ENCODE results near the gene USP22.

The USP22 gene

DNA sequence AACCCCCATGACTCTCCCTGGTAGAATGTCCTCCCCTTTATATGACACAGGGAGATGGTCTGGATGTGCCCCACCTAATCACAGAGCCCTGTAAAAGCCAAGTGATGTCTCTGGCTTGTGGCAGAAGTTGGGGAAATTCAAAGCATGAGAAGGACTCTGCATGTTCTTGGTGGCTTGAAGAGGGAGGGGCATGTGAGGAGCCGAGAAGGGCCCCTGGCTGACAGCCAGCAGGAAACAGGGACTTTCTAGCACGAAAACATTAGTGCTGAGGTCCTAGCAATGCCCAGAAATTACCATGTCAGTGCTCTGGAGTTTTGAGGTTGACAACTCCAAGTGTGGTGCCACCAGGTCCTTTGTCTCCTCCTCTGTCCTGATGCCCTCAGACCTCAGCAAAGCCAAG, 75.9 kb downstream of the USP22 start:
- no peak overlapping the region for H4K91ac ChIP-seq (ENCODE audit: low read depth, low read length)
- H3K79me1 ChIP-seq (ENCODE audit: low read length) = no peaks in the 10 kb centered on the region
- no peaks in the 10 kb centered on the region for H3K9me3 ChIP-seq (ENCODE audit: insufficient read depth, low read depth, low read length)
- H3K27ac ChIP-seq (ENCODE audit: low read depth, low read length) = no peak overlapping the region
- H3K18ac ChIP-seq (ENCODE audit: low read length) = no peak overlapping the region
- H2BK12ac ChIP-seq (ENCODE audit: low read length) = no peak overlapping the region
- no peaks in the 10 kb centered on the region for H3K36me3 ChIP-seq (ENCODE audit: control insufficient read depth in 1 of 2, insufficient read depth in 2 of 2, low read length in 2 of 2)
- DNase-seq = no peak
- no peak overlapping the region for H2BK120ac ChIP-seq (ENCODE audit: insufficient read depth, low read length, poor library complexity)
- H3K4me3 ChIP-seq (ENCODE audit: low read depth, low read length) = no peak overlapping the region
- no peak overlapping the region for H2AFZ ChIP-seq (ENCODE audit: insufficient read depth, low read length, poor library complexity)
- H3K14ac ChIP-seq (ENCODE audit: low read length) = no peak overlapping the region
- H4K8ac ChIP-seq (ENCODE audit: low read depth, low read length) = no peak overlapping the region
- peaks cover 0 to 1% of the 10 kb centered on the region in 2 experiments for H3K4me1 ChIP-seq (ENCODE audit: control insufficient read depth in 1 of 2, insufficient read depth in 2 of 2, low read length in 2 of 2)
- no peak overlapping the region for H3K23ac ChIP-seq (ENCODE audit: low read length)
- H3K79me2 ChIP-seq (ENCODE audit: control insufficient read depth, insufficient read depth, low read length, poor library complexity) = no peaks in the 10 kb centered on the region
- H3K4ac ChIP-seq (ENCODE audit: low read depth, low read length) = no peak overlapping the region
- WGBS (ENCODE audit: extremely low coverage, insufficient coverage, insufficient read length) = no CpG with 5 or more reads among the region's 2 CpGs
- H2BK5ac ChIP-seq (ENCODE audit: low read depth, low read length, poor library complexity) = no peak overlapping the region
- H4K12ac ChIP-seq (ENCODE audit: low read depth, low read length) = no peak overlapping the region
- H3K4me2 ChIP-seq (ENCODE audit: low read length) = no peak overlapping the region
- H2AK5ac ChIP-seq (ENCODE audit: low read length) = no peak overlapping the region
- H3K9ac ChIP-seq (ENCODE audit: low read length) = no peak overlapping the region
- H3K27me3 ChIP-seq (ENCODE audit: insufficient read depth, low read length) = no peaks in the 10 kb centered on the region

DNA sequence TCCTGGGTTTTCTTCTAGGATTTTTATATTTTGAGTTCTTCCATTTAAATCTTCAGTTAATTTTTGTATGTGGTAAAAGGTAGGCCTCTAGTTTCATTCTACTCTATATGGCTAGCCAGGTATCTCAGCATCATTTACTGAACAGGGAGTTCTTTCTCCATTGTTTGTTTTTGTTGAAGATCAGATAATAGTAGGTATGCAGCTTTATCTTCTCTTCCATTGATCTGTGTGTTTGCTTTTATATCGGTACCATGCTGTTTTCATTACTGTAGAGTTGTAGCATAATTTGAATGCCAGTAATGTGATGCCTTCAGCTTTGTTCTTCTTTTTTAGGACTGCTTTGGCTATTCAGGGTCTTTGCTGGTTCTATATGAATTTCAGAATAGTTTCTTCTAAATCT, 77.3 kb downstream of the USP22 start:
- Histone ChIP-seq H2AK5ac (ENCODE audit: low read length) (no peak overlapping the region), H2BK5ac (ENCODE audit: low read depth, low read length, poor library complexity) (no peak overlapping the region), H3K18ac (ENCODE audit: low read length) (no peak overlapping the region), H2BK120ac (ENCODE audit: insufficient read depth, low read length, poor library complexity) (no peak overlapping the region), H3K79me2 (ENCODE audit: control insufficient read depth, insufficient read depth, low read length, poor library complexity) (peaks cover 2% of the 10 kb centered on the region), H3K9me3 (ENCODE audit: insufficient read depth, low read depth, low read length) (no peaks in the 10 kb centered on the region), H3K27ac (ENCODE audit: low read depth, low read length) (no peak overlapping the region), H4K8ac (ENCODE audit: low read depth, low read length) (no peak overlapping the region), H2AFZ (ENCODE audit: insufficient read depth, low read length, poor library complexity) (no peak overlapping the region), H3K9ac (ENCODE audit: low read length) (no peak overlapping the region), H3K23ac (ENCODE audit: low read length) (no peak overlapping the region), H3K4me1 (ENCODE audit: control insufficient read depth in 1 of 2, insufficient read depth in 2 of 2, low read length in 2 of 2) (peaks cover 0 to 5% of the 10 kb centered on the region in 2 experiments), H3K27me3 (ENCODE audit: insufficient read depth, low read length) (no peaks in the 10 kb centered on the region), H4K91ac (ENCODE audit: low read depth, low read length) (no peak overlapping the region), H2BK12ac (ENCODE audit: low read length) (no peak overlapping the region), H4K12ac (ENCODE audit: low read depth, low read length) (no peak overlapping the region), H3K14ac (ENCODE audit: low read length) (no peak overlapping the region), H3K4me2 (ENCODE audit: low read length) (no peak overlapping the region), H3K4me3 (ENCODE audit: low read depth, low read length) (no peak overlapping the region), H3K79me1 (ENCODE audit: low read length) (no peaks in the 10 kb centered on the region), H3K4ac (ENCODE audit: low read depth, low read length) (no peak overlapping the region), H3K36me3 (ENCODE audit: control insufficient read depth in 1 of 2, insufficient read depth in 2 of 2, low read length in 2 of 2) (peaks cover 0 to 2% of the 10 kb centered on the region in 2 experiments)
- DNase-seq = no peak
- no CpG with 5 or more reads among the region's 1 CpG for WGBS (ENCODE audit: extremely low coverage, insufficient coverage, insufficient read length)

DNA sequence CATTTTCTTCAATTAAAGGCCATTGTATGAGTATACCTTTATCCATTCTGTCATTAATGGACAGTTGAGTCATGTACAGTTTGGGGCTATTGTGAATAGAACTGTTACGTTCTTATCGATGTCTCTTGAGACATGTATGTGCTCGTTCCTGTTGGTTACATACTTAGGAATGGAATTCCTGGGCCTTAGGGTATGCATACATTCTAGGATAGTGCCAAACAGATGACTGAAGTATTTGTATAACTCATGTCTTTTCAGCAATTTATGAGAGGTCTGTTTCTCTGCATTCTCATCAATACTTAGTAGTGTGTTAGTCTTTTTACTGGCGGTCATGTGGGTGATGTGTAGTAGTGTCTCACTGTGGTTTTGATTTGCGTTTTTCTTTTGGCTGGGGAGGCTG, 81.2 kb downstream of the USP22 start:
- WGBS (ENCODE audit: extremely low coverage, insufficient coverage, insufficient read length) = no CpG with 5 or more reads among the region's 5 CpGs
- no peak overlapping the region for H2AK5ac ChIP-seq (ENCODE audit: low read length)
- H2AFZ ChIP-seq (ENCODE audit: insufficient read depth, low read length, poor library complexity) = no peak overlapping the region
- no peak overlapping the region for H3K4ac ChIP-seq (ENCODE audit: low read depth, low read length)
- no peak overlapping the region for H2BK120ac ChIP-seq (ENCODE audit: insufficient read depth, low read length, poor library complexity)
- no peak overlapping the region for H3K4me3 ChIP-seq (ENCODE audit: low read depth, low read length)
- H3K27me3 ChIP-seq (ENCODE audit: insufficient read depth, low read length) = no peaks in the 10 kb centered on the region
- H2BK5ac ChIP-seq (ENCODE audit: low read depth, low read length, poor library complexity) = no peak overlapping the region
- no peak overlapping the region for H4K91ac ChIP-seq (ENCODE audit: low read depth, low read length)
- no peak overlapping the region for H3K18ac ChIP-seq (ENCODE audit: low read length)
- H3K4me2 ChIP-seq (ENCODE audit: low read length) = no peak overlapping the region
- no peaks in the 10 kb centered on the region for H3K79me1 ChIP-seq (ENCODE audit: low read length)
- H3K14ac ChIP-seq (ENCODE audit: low read length) = no peak overlapping the region
- no peak overlapping the region for H3K9ac ChIP-seq (ENCODE audit: low read length)
- peaks cover 2 to 3% of the 10 kb centered on the region in 2 experiments for H3K36me3 ChIP-seq (ENCODE audit: control insufficient read depth in 1 of 2, insufficient read depth in 2 of 2, low read length in 2 of 2)
- peaks cover 0 to 5% of the 10 kb centered on the region in 2 experiments for H3K4me1 ChIP-seq (ENCODE audit: control insufficient read depth in 1 of 2, insufficient read depth in 2 of 2, low read length in 2 of 2)
- no peak overlapping the region for H4K12ac ChIP-seq (ENCODE audit: low read depth, low read length)
- H4K8ac ChIP-seq (ENCODE audit: low read depth, low read length) = no peak overlapping the region
- H3K27ac ChIP-seq (ENCODE audit: low read depth, low read length) = no peak overlapping the region
- DNase-seq = peak; percentile 71 to 94
- no peak overlapping the region for H2BK12ac ChIP-seq (ENCODE audit: low read length)
- H3K79me2 ChIP-seq (ENCODE audit: control insufficient read depth, insufficient read depth, low read length, poor library complexity) = peaks cover 2% of the 10 kb centered on the region
- H3K9me3 ChIP-seq (ENCODE audit: insufficient read depth, low read depth, low read length) = no peaks in the 10 kb centered on the region
- no peak overlapping the region for H3K23ac ChIP-seq (ENCODE audit: low read length)

DNA sequence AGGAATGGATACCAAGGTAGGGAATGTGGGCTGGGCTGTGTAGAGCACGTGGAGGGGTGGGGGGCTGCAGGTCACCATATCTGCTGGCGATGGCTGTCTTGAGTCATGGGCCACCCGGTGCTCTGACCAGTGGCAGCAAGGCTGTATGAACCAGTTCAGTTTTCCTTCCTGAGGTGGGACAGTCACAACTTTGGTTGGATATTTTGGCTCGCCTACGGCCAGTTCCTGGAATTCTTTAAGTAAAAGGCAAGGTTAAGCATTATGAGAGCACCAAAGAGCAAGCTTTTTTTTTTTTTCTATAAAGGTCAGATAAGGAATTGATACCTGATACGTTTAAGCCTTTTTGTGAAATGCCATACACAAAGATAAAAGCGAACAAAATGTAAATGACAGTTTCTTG, 81.9 kb downstream of the USP22 start:
- Histone ChIP-seq H3K79me2 (ENCODE audit: control insufficient read depth, insufficient read depth, low read length, poor library complexity) (peaks cover 2% of the 10 kb centered on the region), H3K14ac (ENCODE audit: low read length) (peak overlapping the region; percentile 59), H2AFZ (ENCODE audit: insufficient read depth, low read length, poor library complexity) (no peak overlapping the region), H3K9me3 (ENCODE audit: insufficient read depth, low read depth, low read length) (no peaks in the 10 kb centered on the region), H3K4me2 (ENCODE audit: low read length) (no peak overlapping the region), H3K79me1 (ENCODE audit: low read length) (no peaks in the 10 kb centered on the region), H2AK5ac (ENCODE audit: low read length) (peak overlapping the region; percentile 87), H3K27ac (ENCODE audit: low read depth, low read length) (no peak overlapping the region), H3K18ac (ENCODE audit: low read length) (peak overlapping the region; percentile 72), H3K9ac (ENCODE audit: low read length) (no peak overlapping the region), H4K12ac (ENCODE audit: low read depth, low read length) (no peak overlapping the region), H2BK12ac (ENCODE audit: low read length) (peak overlapping the region; percentile 67), H2BK120ac (ENCODE audit: insufficient read depth, low read length, poor library complexity) (peak overlapping the region; percentile 79), H3K23ac (ENCODE audit: low read length) (no peak overlapping the region), H3K4me1 (ENCODE audit: control insufficient read depth in 1 of 2, insufficient read depth in 2 of 2, low read length in 2 of 2) (peaks cover 0 to 5% of the 10 kb centered on the region in 2 experiments), H4K91ac (ENCODE audit: low read depth, low read length) (no peak overlapping the region), H4K8ac (ENCODE audit: low read depth, low read length) (no peak overlapping the region), H3K36me3 (ENCODE audit: control insufficient read depth in 1 of 2, insufficient read depth in 2 of 2, low read length in 2 of 2) (peaks cover 2 to 3% of the 10 kb centered on the region in 2 experiments), H3K27me3 (ENCODE audit: insufficient read depth, low read length) (no peaks in the 10 kb centered on the region), H3K4ac (ENCODE audit: low read depth, low read length) (no peak overlapping the region), H2BK5ac (ENCODE audit: low read depth, low read length, poor library complexity) (no peak overlapping the region), H3K4me3 (ENCODE audit: low read depth, low read length) (no peak overlapping the region)
- WGBS (ENCODE audit: extremely low coverage, insufficient coverage, insufficient read length) = no CpG with 5 or more reads among the region's 7 CpGs
- peak; percentile 74 to 80 for DNase-seq
